ENCODE measurements around the gene MC1R. TPM values are rescaled to one million over a fixed set of nuclear protein-coding genes. Genes with fewer than 3 reads are reported as not detected.

Gene MC1R
- total and polyA plus RNA-seq, 2 of the 8 experiments (the other 6 are each of a cell fraction or from before 2014, with no cell fraction given), result 2.2 to 2.9 TPM

GRCh38 chr16:89919535-89920406 is 1.1 kb downstream of the MC1R start:
- no peaks in the 10 kb centered on the region for H3K36me3 ChIP-seq (ENCODE audit: control insufficient read depth in 2 of 4, insufficient read depth in 4 of 4, low read length in 3 of 4)
- no peak overlapping the region for H4K5ac ChIP-seq (ENCODE audit: insufficient read length, low read depth, low read length)
- H3K23ac ChIP-seq (ENCODE audit: insufficient read length), result no peak overlapping the region
- no peak overlapping the region for H3K27ac ChIP-seq (ENCODE audit: low read depth, low read length)
- no peaks in the 10 kb centered on the region for H3K9me3 ChIP-seq (ENCODE audit: insufficient read depth in 2 of 2, low read depth in 1 of 2, low read length in 1 of 2)
- H4K20me1 ChIP-seq (replicated peaks in 1 of 2; ENCODE audit: control insufficient read depth in 1 of 2, insufficient read depth in 2 of 2, low read length in 2 of 2), result peaks cover 5% of the 10 kb centered on the region in 2 experiments
- no peaks in the 10 kb centered on the region for H3K79me1 ChIP-seq (ENCODE audit: low read depth, low read length)
- peak overlapping the region; percentile 88; the same call in 1 of the 2 replicates for H2BK15ac ChIP-seq (ENCODE audit: low read length)
- H3K4me1 ChIP-seq (replicated peaks in 1 of 4; ENCODE audit: control insufficient read depth in 3 of 4, insufficient read depth in 4 of 4, low read length in 3 of 4), result peaks cover 0 to 30% (median 21%) of the 10 kb centered on the region in 4 experiments; a peak in 6 of 7 replicates
- H3K56ac ChIP-seq (replicated peaks; ENCODE audit: insufficient read length, low read depth, low read length), result no peak overlapping the region
- H4K8ac ChIP-seq (ENCODE audit: extremely low read depth, insufficient read depth, low read length), result no peak overlapping the region
- no peak for TF ChIP-seq CTCF (IDR thresholded peaks at IDR 0.05; ENCODE audit: control extremely low read depth in 1 of 3, insufficient read depth in 1 of 3, low read depth in 1 of 3, low read length in 3 of 3)
- TF ChIP-seq BACH1 (IDR thresholded peaks at IDR 0.05; ENCODE audit: low read length), result no peak
- TF ChIP-seq HDAC6 (IDR thresholded peaks at IDR 0.05; ENCODE audit: low read depth, low read length), result no peak
- no peak for TF ChIP-seq CTBP2 (IDR thresholded peaks at IDR 0.05; ENCODE audit: borderline replicate concordance, insufficient read depth, insufficient read length, low read length)
- TF ChIP-seq EP300 (IDR thresholded peaks at IDR 0.05; ENCODE audit: borderline replicate concordance in 1 of 2, low read depth in 2 of 2, low read length in 2 of 2), result no peak
- TF ChIP-seq SP2 (IDR thresholded peaks at IDR 0.05; ENCODE audit: low read length), result no peak
- H3K23me2 ChIP-seq (ENCODE audit: low read depth, low read length), result peaks cover 25% of the 10 kb centered on the region
- H3K14ac ChIP-seq (ENCODE audit: insufficient read length), result no peak overlapping the region
- H2BK12ac ChIP-seq (ENCODE audit: low read depth, low read length), result peak overlapping the region; percentile 77; the same call in 1 of the 2 replicates
- no peak overlapping the region for H2BK20ac ChIP-seq (ENCODE audit: low read length)
- no peak overlapping the region for H2AFZ ChIP-seq (ENCODE audit: low read length)
- no peak overlapping the region for H2BK5ac ChIP-seq (ENCODE audit: low read depth, low read length)
- H3K79me2 ChIP-seq (ENCODE audit: control insufficient read depth in 1 of 2, insufficient read depth in 2 of 2, low read length in 2 of 2), result no peaks in the 10 kb centered on the region
- H3K9ac ChIP-seq (replicated peaks in 1 of 4; ENCODE audit: extremely low read depth in 1 of 4, low read depth in 3 of 4, low read length in 3 of 4), result no peak overlapping the region
- H3K4me2 ChIP-seq (ENCODE audit: insufficient read depth in 1 of 2, low read depth in 2 of 2, low read length in 2 of 2), result no peak overlapping the region; a peak in 1 of 4 replicates
- H4K91ac ChIP-seq (replicated peaks; ENCODE audit: insufficient read length, low read length), result no peak overlapping the region
- POLR2A ChIA-PET (ENCODE audit: partially characterized antibody), result interaction anchor here (1.0 to 6.5 kb wide), 4 partner anchors 9 to 101 kb away, joined by 3 to 71 read pairs (median 3); partner anchors contain the start of gene DBNDD1
- no peak overlapping the region for H3K18ac ChIP-seq (ENCODE audit: extremely low read depth, low read length)
- no peak overlapping the region for H3K4me3 ChIP-seq (ENCODE audit: extremely low read depth in 1 of 4, insufficient read depth in 2 of 4, low read depth in 3 of 4, low read length in 4 of 4)
- CTCF ChIA-PET (ENCODE audit: partially characterized antibody), result interaction anchor here (0.7 to 8.7 kb wide), 3 partner anchors 10 to 101 kb away, joined by 3 to 70 read pairs (median 4); no protein-coding TSS in a partner anchor
- WGBS, 2 experiments (ENCODE audit: extremely low coverage in 1 of 2, insufficient coverage in 1 of 2, insufficient read length in 1 of 2, insufficient replicate concordance in 2 of 2, low coverage in 1 of 2, low lambda C conversion rate in 2 of 2, missing lambda C conversion rate in 1 of 2), result 94% methylated on average over 50 of the region's 52 CpGs; no CpG with 5 or more reads in 1 of the 2 experiments
- H2AK5ac ChIP-seq (ENCODE audit: low read depth, low read length), result peak overlapping the region; percentile 28; the same call in 1 of the 2 replicates
- peaks cover 0 to 19% (median 16%) of the 10 kb centered on the region in 4 experiments; a peak in 6 of 7 replicates for H3K27me3 ChIP-seq (replicated peaks in 1 of 4; ENCODE audit: control insufficient read depth in 3 of 4, extremely low read depth in 1 of 4, insufficient read depth in 3 of 4, low read length in 3 of 4)
- H2BK120ac ChIP-seq (replicated peaks; ENCODE audit: low read depth, low read length), result no peak overlapping the region
- FAIRE-seq (no peak), DNase-seq (ENCODE audit: low read depth in 1 of 2, low spot score in 2 of 2) (no peak)
- H3K4ac ChIP-seq (replicated peaks; ENCODE audit: insufficient read length, low read depth, low read length), result no peak overlapping the region
